ENCODE data around the gene MYH11.

The MYH11 gene

DNA sequence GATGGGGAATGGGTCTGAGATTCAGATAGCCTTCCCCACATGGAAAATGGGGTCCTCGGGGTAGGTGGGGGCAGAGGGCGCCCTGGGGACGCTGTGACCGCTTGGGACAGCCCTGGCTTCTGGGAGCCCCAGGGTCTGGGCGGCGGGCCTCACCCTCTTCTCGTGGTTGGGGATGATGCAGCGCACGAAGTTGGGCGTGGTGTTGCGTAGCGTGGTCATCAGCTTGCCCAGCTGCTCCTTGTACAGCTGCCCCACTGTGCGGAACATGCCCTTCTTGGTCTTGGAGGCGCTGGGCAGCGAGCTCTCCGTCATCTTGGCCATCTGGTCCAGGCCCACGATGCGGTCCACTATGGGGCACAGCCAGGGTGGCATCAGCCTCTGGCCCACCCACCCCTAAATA, 106.8 kb downstream of the MYH11 start:
- Mint-ChIP-seq H3K36me3 (ENCODE audit: low read depth) (no peaks in the 10 kb centered on the region), H3K27me3 (ENCODE audit: low read depth) (peaks cover 5% of the 10 kb centered on the region), H3K4me3 (no peak overlapping the region), H3K9me3 (no peaks in the 10 kb centered on the region), H3K27ac (no peak overlapping the region), H3K4me1 (no peaks in the 10 kb centered on the region)
- TF ChIP-seq, protein P1, sequence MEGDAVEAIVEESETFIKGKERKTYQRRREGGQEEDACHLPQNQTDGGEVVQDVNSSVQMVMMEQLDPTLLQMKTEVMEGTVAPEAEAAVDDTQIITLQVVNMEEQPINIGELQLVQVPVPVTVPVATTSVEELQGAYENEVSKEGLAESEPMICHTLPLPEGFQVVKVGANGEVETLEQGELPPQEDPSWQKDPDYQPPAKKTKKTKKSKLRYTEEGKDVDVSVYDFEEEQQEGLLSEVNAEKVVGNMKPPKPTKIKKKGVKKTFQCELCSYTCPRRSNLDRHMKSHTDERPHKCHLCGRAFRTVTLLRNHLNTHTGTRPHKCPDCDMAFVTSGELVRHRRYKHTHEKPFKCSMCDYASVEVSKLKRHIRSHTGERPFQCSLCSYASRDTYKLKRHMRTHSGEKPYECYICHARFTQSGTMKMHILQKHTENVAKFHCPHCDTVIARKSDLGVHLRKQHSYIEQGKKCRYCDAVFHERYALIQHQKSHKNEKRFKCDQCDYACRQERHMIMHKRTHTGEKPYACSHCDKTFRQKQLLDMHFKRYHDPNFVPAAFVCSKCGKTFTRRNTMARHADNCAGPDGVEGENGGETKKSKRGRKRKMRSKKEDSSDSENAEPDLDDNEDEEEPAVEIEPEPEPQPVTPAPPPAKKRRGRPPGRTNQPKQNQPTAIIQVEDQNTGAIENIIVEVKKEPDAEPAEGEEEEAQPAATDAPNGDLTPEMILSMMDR (IDR thresholded peaks at IDR 0.05; ENCODE audit: unreplicated experiment in 3 of 3): no peak

DNA sequence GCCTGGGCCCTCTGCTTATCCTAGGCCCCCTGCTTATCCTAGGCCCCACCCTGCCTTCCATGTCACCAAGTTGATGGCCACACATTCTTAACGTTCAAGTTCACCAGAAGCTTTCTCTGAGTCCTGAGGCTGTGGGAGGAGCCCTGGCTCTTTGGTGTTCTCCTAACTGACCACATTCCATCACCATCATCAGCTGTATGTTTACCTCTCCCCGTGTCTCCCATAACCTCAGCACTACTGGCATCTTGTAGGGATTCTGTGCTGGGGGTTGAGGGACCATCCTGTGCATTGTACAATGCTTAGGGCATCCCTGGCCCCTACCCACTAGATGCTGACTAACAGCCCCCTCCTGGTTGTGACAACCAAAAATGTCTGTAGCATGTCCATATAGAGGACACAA, 107.5 kb downstream of the MYH11 start:
- TF ChIP-seq, protein P1 (IDR thresholded peaks at IDR 0.05; ENCODE audit: unreplicated experiment in 3 of 3): no peak
- H3K36me3 Mint-ChIP-seq (ENCODE audit: low read depth): no peaks in the 10 kb centered on the region
- H3K4me3 Mint-ChIP-seq: no peak overlapping the region
- H3K27ac Mint-ChIP-seq: no peak overlapping the region
- no peaks in the 10 kb centered on the region for H3K4me1 Mint-ChIP-seq
- no peaks in the 10 kb centered on the region for H3K9me3 Mint-ChIP-seq
- peaks cover 5% of the 10 kb centered on the region for H3K27me3 Mint-ChIP-seq (ENCODE audit: low read depth)

DNA sequence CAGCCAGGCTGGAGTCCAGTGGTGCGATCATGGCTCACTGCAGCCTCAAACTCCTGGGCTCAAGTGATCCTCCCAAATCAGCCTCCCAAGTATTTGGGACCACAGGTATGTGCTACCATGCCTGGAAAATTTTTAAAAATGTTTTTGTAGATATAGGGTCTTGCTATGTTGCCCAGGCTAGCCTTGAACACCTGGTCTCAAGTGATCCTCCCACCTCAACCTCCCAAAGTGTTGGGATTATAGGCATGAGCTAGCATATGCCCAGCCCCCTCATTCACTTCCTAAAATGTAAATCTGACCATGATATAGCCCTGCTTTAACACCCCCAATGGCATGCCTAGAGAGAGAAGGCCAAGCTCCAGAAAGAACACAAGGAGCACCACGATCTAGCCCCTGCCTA, 108.2 kb downstream of the MYH11 start:
- Mint-ChIP-seq H3K27ac (no peak overlapping the region), H3K9me3 (no peaks in the 10 kb centered on the region), H3K27me3 (ENCODE audit: low read depth) (peaks cover 5% of the 10 kb centered on the region), H3K4me1 (no peaks in the 10 kb centered on the region), H3K4me3 (no peak overlapping the region), H3K36me3 (ENCODE audit: low read depth) (no peaks in the 10 kb centered on the region)
- TF ChIP-seq, protein P1 (IDR thresholded peaks at IDR 0.05; ENCODE audit: unreplicated experiment in 3 of 3): no peak

- Mint-ChIP-seq H3K36me3 (ENCODE audit: low read depth) (no peaks in the 10 kb centered on the region), H3K4me1 (no peaks in the 10 kb centered on the region), H3K27ac (no peak overlapping the region), H3K9me3 (no peaks in the 10 kb centered on the region), H3K27me3 (ENCODE audit: low read depth) (peaks cover 8% of the 10 kb centered on the region), H3K4me3 (no peak overlapping the region)
- TF ChIP-seq, protein P1 (IDR thresholded peaks at IDR 0.05; ENCODE audit: unreplicated experiment in 3 of 3): no peak
These were observed 108.9 kb downstream of the MYH11 start for GRCh38 chr16:15747937-15748336.

GRCh38 chr16:15746332-15746731, 110.5 kb downstream of the MYH11 start:
- Mint-ChIP-seq H3K36me3 (ENCODE audit: low read depth) (no peaks in the 10 kb centered on the region), H3K27me3 (ENCODE audit: low read depth) (peaks cover 8% of the 10 kb centered on the region), H3K4me1 (no peaks in the 10 kb centered on the region), H3K9me3 (peaks cover 5% of the 10 kb centered on the region), H3K4me3 (no peak overlapping the region), H3K27ac (no peak overlapping the region)
- TF ChIP-seq, protein P1 (IDR thresholded peaks at IDR 0.05; ENCODE audit: unreplicated experiment in 3 of 3): no peak

DNA sequence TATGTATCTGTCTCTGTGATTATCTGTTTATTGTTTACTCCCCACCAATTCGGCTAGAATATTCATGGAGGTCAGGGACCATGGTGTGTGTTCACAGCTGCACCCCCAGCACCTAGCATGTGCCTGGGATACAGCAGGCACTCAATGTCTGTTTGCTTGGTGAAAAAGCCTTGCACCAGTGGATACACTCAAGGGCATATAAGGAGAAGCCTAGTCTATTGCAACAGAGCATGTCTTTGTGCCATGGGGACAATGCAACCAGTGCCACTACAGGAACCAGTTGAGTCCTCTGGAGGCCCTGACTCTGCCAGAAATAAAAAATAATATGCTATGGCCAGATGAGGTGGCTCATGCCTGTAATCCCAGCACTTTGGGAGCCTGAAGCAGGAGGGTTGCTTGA, 113.2 kb downstream of the MYH11 start:
- no peak overlapping the region for H3K27ac Mint-ChIP-seq
- peaks cover 8% of the 10 kb centered on the region for H3K9me3 Mint-ChIP-seq
- no peak overlapping the region for H3K4me3 Mint-ChIP-seq
- TF ChIP-seq, protein P1 (IDR thresholded peaks at IDR 0.05; ENCODE audit: unreplicated experiment in 3 of 3): no peak
- peaks cover 3% of the 10 kb centered on the region for H3K27me3 Mint-ChIP-seq (ENCODE audit: low read depth)
- H3K4me1 Mint-ChIP-seq: peaks cover 4% of the 10 kb centered on the region
- H3K36me3 Mint-ChIP-seq (ENCODE audit: low read depth): no peaks in the 10 kb centered on the region
